Hepatocyte (in vitro differentiated cells): ENCODE results near the gene GLS2.

Experiments used
- EZH2 ChIP-seq: fragments of 200-600 bp; sonication (generic); IDR thresholded peaks from 2 replicates; pipeline ENCODE4 v1.6.1; 2016; ENCODE audit warnings: antibody characterized with exemption, mild to moderate bottlenecking, borderline replicate concordance
- EZH2phosphoT487 ChIP-seq: fragments of 200-600 bp; sonication (generic); IDR thresholded peaks from one replicate; pipeline ENCODE4 v1.6.1; 2018; ENCODE audit warnings: antibody characterized with exemption, mild to moderate bottlenecking, low read depth, moderate library complexity; ENCODE audit not compliant: unreplicated experiment, severe bottlenecking
- TF ChIP-seq, protein P1 (sequence below): fragments of 200-600 bp; sonication (generic); IDR thresholded peaks from 2 replicates; pipeline ENCODE4 v1.5.1; 2016; ENCODE audit warnings: antibody characterized with exemption, mild to moderate bottlenecking; ENCODE audit not compliant: poor library complexity

DNA sequence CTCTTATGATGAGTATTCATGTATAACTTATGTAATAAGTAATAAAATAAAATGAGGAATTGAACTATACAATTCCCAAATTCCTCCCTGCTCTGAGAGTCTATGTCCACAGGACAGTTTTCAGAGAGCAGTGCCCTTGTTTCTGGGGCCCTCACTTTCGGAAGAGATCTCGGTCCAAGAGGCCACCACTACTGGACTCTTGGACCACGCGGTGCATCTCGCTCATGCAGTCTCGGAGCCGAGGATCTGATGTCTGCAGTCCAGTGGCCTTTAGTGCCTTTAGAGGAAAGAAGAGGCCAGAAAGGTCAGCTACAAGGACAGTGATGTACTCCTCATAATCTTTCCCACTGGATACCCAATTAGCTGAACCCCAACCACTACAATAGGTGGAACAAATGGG lies 8.3 kb downstream of the GLS2 start:
- TF ChIP-seq, protein P1, sequence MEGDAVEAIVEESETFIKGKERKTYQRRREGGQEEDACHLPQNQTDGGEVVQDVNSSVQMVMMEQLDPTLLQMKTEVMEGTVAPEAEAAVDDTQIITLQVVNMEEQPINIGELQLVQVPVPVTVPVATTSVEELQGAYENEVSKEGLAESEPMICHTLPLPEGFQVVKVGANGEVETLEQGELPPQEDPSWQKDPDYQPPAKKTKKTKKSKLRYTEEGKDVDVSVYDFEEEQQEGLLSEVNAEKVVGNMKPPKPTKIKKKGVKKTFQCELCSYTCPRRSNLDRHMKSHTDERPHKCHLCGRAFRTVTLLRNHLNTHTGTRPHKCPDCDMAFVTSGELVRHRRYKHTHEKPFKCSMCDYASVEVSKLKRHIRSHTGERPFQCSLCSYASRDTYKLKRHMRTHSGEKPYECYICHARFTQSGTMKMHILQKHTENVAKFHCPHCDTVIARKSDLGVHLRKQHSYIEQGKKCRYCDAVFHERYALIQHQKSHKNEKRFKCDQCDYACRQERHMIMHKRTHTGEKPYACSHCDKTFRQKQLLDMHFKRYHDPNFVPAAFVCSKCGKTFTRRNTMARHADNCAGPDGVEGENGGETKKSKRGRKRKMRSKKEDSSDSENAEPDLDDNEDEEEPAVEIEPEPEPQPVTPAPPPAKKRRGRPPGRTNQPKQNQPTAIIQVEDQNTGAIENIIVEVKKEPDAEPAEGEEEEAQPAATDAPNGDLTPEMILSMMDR: no peak
- TF ChIP-seq EZH2 (no peak), EZH2phosphoT487 (no peak)
